ENCODE results near the gene ARHGAP32. TPM values are rescaled to one million over a fixed set of nuclear protein-coding genes. Genes with fewer than 3 reads are reported as not detected.

ARHGAP32 gene
- total and polyA plus RNA-seq, 10 donors: 0.53 to 17.0 (median 10.2) TPM

GRCh38 chr11:129204150-129204838 is 12.2 kb upstream of the ARHGAP32 start:
- no peak for DNase-seq
- TF ChIP-seq CTCF (IDR thresholded peaks at IDR 0.05 in 8 of 11, conservative IDR thresholded peaks at IDR 0.05 in 3 of 11): no peak
- TF ChIP-seq POLR2A (IDR thresholded peaks at IDR 0.05): no peak
- TF ChIP-seq POLR2AphosphoS5 (IDR thresholded peaks at IDR 0.05): no peak
- H3K4me1 ChIP-seq: no peaks in the 10 kb centered on the region
- no peak overlapping the region for H3K27ac ChIP-seq
- H3K27me3 ChIP-seq (replicated peaks in 1 of 7): no peaks in the 10 kb centered on the region
- H3K36me3 ChIP-seq: peaks cover 0 to 2% (median 0%) of the 10 kb centered on the region in 6 donors
- H3K4me3 ChIP-seq: no peak overlapping the region
- WGBS, 5 donors: 82 to 91% (median 86%) methylated on average over 4 of the region's 4 CpGs
- peaks cover 0 to 20% (median 10%) of the 10 kb centered on the region in 8 donors for H3K9me3 ChIP-seq
- intact Hi-C loops (cut with DNase I; ENCODE audit: low total_unique reads): no loop called here

GRCh38 chr11:129202646-129203045 is 10.5 kb upstream of the ARHGAP32 start:
- intact Hi-C loops (cut with DNase I; ENCODE audit: low total_unique reads): no loop called here
- TF ChIP-seq POLR2A (IDR thresholded peaks at IDR 0.05) (no peak), POLR2AphosphoS5 (IDR thresholded peaks at IDR 0.05) (no peak), CTCF (IDR thresholded peaks at IDR 0.05 in 8 of 11, conservative IDR thresholded peaks at IDR 0.05 in 3 of 11) (no peak)
- 64 to 90% (median 78%) methylated on average over 5 of the region's 5 CpGs for WGBS, 5 donors
- DNase-seq: no peak
- Histone ChIP-seq H3K27me3 (replicated peaks in 1 of 7) (no peaks in the 10 kb centered on the region), H3K9me3 (peaks cover 0 to 32% (median 15%) of the 10 kb centered on the region in 8 donors), H3K36me3 (peaks cover 0 to 5% (median 0%) of the 10 kb centered on the region in 6 donors), H3K27ac (no peak overlapping the region), H3K4me3 (no peak overlapping the region), H3K4me1 (no peaks in the 10 kb centered on the region)

- Histone ChIP-seq H3K4me1 (no peaks in the 10 kb centered on the region), H3K4me3 (no peak overlapping the region), H3K27me3 (replicated peaks in 1 of 7) (no peaks in the 10 kb centered on the region), H3K36me3 (peaks cover 0 to 5% (median 0%) of the 10 kb centered on the region in 6 donors), H3K9me3 (peaks cover 0 to 24% (median 15%) of the 10 kb centered on the region in 8 donors), H3K27ac (no peak overlapping the region)
- TF ChIP-seq CTCF (IDR thresholded peaks at IDR 0.05 in 8 of 11, conservative IDR thresholded peaks at IDR 0.05 in 3 of 11) (no peak), POLR2AphosphoS5 (IDR thresholded peaks at IDR 0.05) (no peak), POLR2A (IDR thresholded peaks at IDR 0.05) (no peak)
- 88 to 99% (median 94%) methylated on average over 6 of the region's 6 CpGs for WGBS, 5 donors
- no peak for DNase-seq
- intact Hi-C loops (cut with DNase I; ENCODE audit: low total_unique reads): no loop called here
Observed at GRCh38 chr11:129195682-129196081, 3.6 kb upstream of the ARHGAP32 start.

GRCh38 chr11:129191649-129192048 is 476 bp downstream of the ARHGAP32 start:
- TF ChIP-seq POLR2A (IDR thresholded peaks at IDR 0.05) (no peak), POLR2AphosphoS5 (IDR thresholded peaks at IDR 0.05) (no peak), CTCF (IDR thresholded peaks at IDR 0.05 in 8 of 11, conservative IDR thresholded peaks at IDR 0.05 in 3 of 11) (no peak)
- DNase-seq: no peak
- intact Hi-C loops (cut with DNase I; ENCODE audit: low total_unique reads): no loop called here

More at GRCh38 chr11:129191649-129192048, 476 bp downstream of the ARHGAP32 start:
- no peaks in the 10 kb centered on the region for H3K4me1 ChIP-seq
- no peaks in the 10 kb centered on the region for H3K36me3 ChIP-seq
- H3K9me3 ChIP-seq: peaks cover 0 to 8% (median 3%) of the 10 kb centered on the region in 8 donors
- 66 to 84% (median 69%) methylated on average over 4 of the region's 4 CpGs for WGBS, 5 donors
- H3K27ac ChIP-seq: no peak overlapping the region
- no peaks in the 10 kb centered on the region for H3K27me3 ChIP-seq (replicated peaks in 1 of 7)
- H3K4me3 ChIP-seq: no peak overlapping the region

All from spleen (tissue), 11 donors.